GM12878 (cell line): ENCODE data around the gene LCE3C.

Source experiments
- BACH1 ChIP-seq: fragments of 450-650 bp; IDR thresholded peaks from 2 replicates; pipeline ENCODE4 v1.6.1; 2017; ENCODE audit warnings: mild to moderate bottlenecking, borderline replicate concordance
- BCL11A ChIP-seq: IDR thresholded peaks from 2 replicates; pipeline ENCODE4 v1.6.1; 2011; ENCODE audit warnings: low read depth, low read length
- CTCF ChIP-seq, 3 experiments: IDR thresholded peaks in 2 of 3; conservative IDR thresholded peaks in 1 of 3; 2 replicates each; pipeline ENCODE4 v1.5.1; 2011; ENCODE audit warnings: low read depth in 3 of 3, low read length in 3 of 3, mild to moderate bottlenecking in 3 of 3, control low read depth in 2 of 3, moderate library complexity in 2 of 3, inconsistent platforms in 1 of 3, mixed read lengths in 1 of 3; ENCODE audit not compliant: control insufficient read depth in 2 of 3, insufficient read depth in 1 of 3; ENCODE audit errors: extremely low read depth in 1 of 3
- E2F8 ChIP-seq: fragments of 450-650 bp; IDR thresholded peaks from 2 replicates; pipeline ENCODE4 v1.6.1; 2018; ENCODE audit warnings: mild to moderate bottlenecking, low read depth, moderate library complexity; ENCODE audit not compliant: partially characterized antibody
- EP300 ChIP-seq, 2 experiments: fragments of 150-350 bp in 1 of 2; IDR thresholded peaks; 2 replicates each; pipeline ENCODE4 v1.6.1; 2011 to 2012; ENCODE audit warnings: low read depth in 2 of 2, low read length in 2 of 2, borderline replicate concordance in 1 of 2, improper control_type of control experiment in 1 of 2, inconsistent platforms in 1 of 2; ENCODE audit not compliant: control insufficient read depth in 1 of 2
- EZH2 ChIP-seq: IDR thresholded peaks from 2 replicates; pipeline ENCODE4 v1.6.1; 2012; ENCODE audit warnings: low read depth, mild to moderate bottlenecking, control low read depth, inconsistent platforms, low read length, borderline replicate concordance; ENCODE audit not compliant: control insufficient read depth
- IRF3 ChIP-seq: fragments of 450-650 bp; IDR thresholded peaks from 2 replicates; pipeline ENCODE4 v1.6.1; 2014; ENCODE audit warnings: mild to moderate bottlenecking
- PKNOX1 ChIP-seq: fragments of 450-650 bp; IDR thresholded peaks from 2 replicates; pipeline ENCODE4 v1.6.1; 2016; ENCODE audit warnings: mild to moderate bottlenecking
- SIN3A ChIP-seq: IDR thresholded peaks from 2 replicates; pipeline ENCODE4 v1.6.1; 2012; ENCODE audit warnings: low read depth, low read length, improper control_type of control experiment
- SREBF1 ChIP-seq: IDR thresholded peaks from 2 replicates; pipeline ENCODE4 v1.6.1; 2012; ENCODE audit warnings: mild to moderate bottlenecking, low read length
- SRF ChIP-seq, 2 experiments: IDR thresholded peaks; 2 replicates each; pipeline ENCODE4 v1.6.1; 2011; ENCODE audit warnings: low read depth in 2 of 2, low read length in 2 of 2, mild to moderate bottlenecking in 1 of 2, moderate library complexity in 1 of 2
- ZNF274 ChIP-seq: IDR thresholded peaks from one replicate; pipeline ENCODE4 v1.8.0; 2011; ENCODE audit not compliant: insufficient read length, insufficient read depth
- ZZZ3 ChIP-seq: IDR thresholded peaks from 2 replicates; pipeline ENCODE4 v1.6.1; 2011; ENCODE audit warnings: low read depth; ENCODE audit not compliant: control insufficient read depth, insufficient read length

GRCh38 chr1:152626744-152627143 is 26.7 kb downstream of the LCE3C start:
- TF ChIP-seq EP300 (IDR thresholded peaks at IDR 0.05; ENCODE audit: borderline replicate concordance in 1 of 2, control insufficient read depth in 1 of 2, low read depth in 2 of 2, low read length in 2 of 2) (no peak), BCL11A (no peak), EZH2 (no peak), CTCF (IDR thresholded peaks at IDR 0.05 in 2 of 3, conservative IDR thresholded peaks at IDR 0.05 in 1 of 3; ENCODE audit: control insufficient read depth in 2 of 3, extremely low read depth in 1 of 3, insufficient read depth in 1 of 3, low read depth in 3 of 3, low read length in 3 of 3) (no peak), ZZZ3 (no peak), SRF (IDR thresholded peaks at IDR 0.05; ENCODE audit: low read depth in 2 of 2, low read length in 2 of 2) (no peak), E2F8 (no peak), PKNOX1 (no peak), BACH1 (no peak), SREBF1 (no peak), SIN3A (no peak), IRF3 (no peak), ZNF274 (no peak)
